Mammary epithelial cell (primary cell): Measurements from ENCODE around the gene C1orf198.

ENCODE experiments used
- EZH2 ChIP-seq: IDR thresholded peaks from 2 replicates; pipeline ENCODE4 v1.6.1; 2012; ENCODE audit warnings: low read length, inconsistent platforms, borderline replicate concordance
- TF ChIP-seq, protein P1 (sequence below), 2 donors: IDR thresholded peaks in 1 of 2; conservative IDR thresholded peaks in 1 of 2; 2 replicates each; pipeline ENCODE4 v1.5.1; 2011 to 2012; ENCODE audit warnings: inconsistent platforms in 2 of 2, low read length in 2 of 2, mild to moderate bottlenecking in 2 of 2, control low read depth in 1 of 2, low read depth in 1 of 2; ENCODE audit not compliant: insufficient read depth in 1 of 2; ENCODE audit errors: extremely low read depth in 1 of 2

- TF ChIP-seq, protein P1, sequence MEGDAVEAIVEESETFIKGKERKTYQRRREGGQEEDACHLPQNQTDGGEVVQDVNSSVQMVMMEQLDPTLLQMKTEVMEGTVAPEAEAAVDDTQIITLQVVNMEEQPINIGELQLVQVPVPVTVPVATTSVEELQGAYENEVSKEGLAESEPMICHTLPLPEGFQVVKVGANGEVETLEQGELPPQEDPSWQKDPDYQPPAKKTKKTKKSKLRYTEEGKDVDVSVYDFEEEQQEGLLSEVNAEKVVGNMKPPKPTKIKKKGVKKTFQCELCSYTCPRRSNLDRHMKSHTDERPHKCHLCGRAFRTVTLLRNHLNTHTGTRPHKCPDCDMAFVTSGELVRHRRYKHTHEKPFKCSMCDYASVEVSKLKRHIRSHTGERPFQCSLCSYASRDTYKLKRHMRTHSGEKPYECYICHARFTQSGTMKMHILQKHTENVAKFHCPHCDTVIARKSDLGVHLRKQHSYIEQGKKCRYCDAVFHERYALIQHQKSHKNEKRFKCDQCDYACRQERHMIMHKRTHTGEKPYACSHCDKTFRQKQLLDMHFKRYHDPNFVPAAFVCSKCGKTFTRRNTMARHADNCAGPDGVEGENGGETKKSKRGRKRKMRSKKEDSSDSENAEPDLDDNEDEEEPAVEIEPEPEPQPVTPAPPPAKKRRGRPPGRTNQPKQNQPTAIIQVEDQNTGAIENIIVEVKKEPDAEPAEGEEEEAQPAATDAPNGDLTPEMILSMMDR (conservative IDR thresholded peaks at IDR 0.05 in 1 of 2, IDR thresholded peaks at IDR 0.05 in 1 of 2; ENCODE audit: extremely low read depth in 1 of 2, insufficient read depth in 1 of 2, low read depth in 1 of 2, low read length in 2 of 2) = no peak
- no peak for TF ChIP-seq EZH2
Measured at GRCh38 chr1:230867101-230867902, 1.0 kb downstream of the C1orf198 start.
